ENCODE data around the gene TRIP13. TPM values are rescaled to one million over a fixed set of nuclear protein-coding genes. Genes with fewer than 3 reads are reported as not detected.
"Not testable (repeated sequence)": the region's sequence is repeated elsewhere in the genome, so short reads cannot be mapped to it uniquely, and the experiment has no call there.

TRIP13 gene
- polyA plus RNA-seq, 1 experiment: 20.4 TPM

DNA sequence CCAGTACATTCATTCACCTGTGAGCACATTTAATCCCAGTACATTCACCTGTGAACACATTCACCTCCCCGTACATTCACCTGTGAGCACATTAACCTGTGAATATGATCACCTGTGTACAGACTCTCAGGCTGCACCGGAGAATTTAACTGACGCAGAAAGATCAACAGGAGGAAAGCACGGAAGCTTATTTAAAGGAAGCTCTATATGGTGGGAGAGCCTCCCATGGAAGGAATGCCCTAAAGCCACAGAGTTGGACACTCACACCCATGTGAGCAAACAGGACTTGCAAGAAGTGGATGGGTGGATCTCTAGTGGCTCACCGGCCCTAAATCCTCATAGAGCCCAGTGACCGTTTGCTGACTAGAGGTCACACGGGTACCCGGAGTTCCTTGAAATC, 38.2 kb downstream of the TRIP13 start:
- CTCF ChIA-PET: interaction anchor here (0.6 to 9.5 kb wide), 5 partner anchors 17 to 714 kb away, joined by 3 to 151 read pairs (median 3); no protein-coding TSS in a partner anchor
- no peak for DNase-seq (ENCODE audit: low read depth)
- TF ChIP-seq, protein P1, sequence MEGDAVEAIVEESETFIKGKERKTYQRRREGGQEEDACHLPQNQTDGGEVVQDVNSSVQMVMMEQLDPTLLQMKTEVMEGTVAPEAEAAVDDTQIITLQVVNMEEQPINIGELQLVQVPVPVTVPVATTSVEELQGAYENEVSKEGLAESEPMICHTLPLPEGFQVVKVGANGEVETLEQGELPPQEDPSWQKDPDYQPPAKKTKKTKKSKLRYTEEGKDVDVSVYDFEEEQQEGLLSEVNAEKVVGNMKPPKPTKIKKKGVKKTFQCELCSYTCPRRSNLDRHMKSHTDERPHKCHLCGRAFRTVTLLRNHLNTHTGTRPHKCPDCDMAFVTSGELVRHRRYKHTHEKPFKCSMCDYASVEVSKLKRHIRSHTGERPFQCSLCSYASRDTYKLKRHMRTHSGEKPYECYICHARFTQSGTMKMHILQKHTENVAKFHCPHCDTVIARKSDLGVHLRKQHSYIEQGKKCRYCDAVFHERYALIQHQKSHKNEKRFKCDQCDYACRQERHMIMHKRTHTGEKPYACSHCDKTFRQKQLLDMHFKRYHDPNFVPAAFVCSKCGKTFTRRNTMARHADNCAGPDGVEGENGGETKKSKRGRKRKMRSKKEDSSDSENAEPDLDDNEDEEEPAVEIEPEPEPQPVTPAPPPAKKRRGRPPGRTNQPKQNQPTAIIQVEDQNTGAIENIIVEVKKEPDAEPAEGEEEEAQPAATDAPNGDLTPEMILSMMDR (IDR thresholded peaks at IDR 0.05; ENCODE audit: insufficient read depth, low read depth, low read length): no peak
- POLR2A ChIA-PET: no interaction called here
- Histone ChIP-seq H3K36me3 (ENCODE audit: control insufficient read depth, insufficient read depth, low read length) (no peaks in the 10 kb centered on the region), H3K27me3 (ENCODE audit: control insufficient read depth, insufficient read depth, low read length) (peaks cover 10% of the 10 kb centered on the region), H3K4me3 (ENCODE audit: low read depth, low read length) (no peak overlapping the region)

DNA sequence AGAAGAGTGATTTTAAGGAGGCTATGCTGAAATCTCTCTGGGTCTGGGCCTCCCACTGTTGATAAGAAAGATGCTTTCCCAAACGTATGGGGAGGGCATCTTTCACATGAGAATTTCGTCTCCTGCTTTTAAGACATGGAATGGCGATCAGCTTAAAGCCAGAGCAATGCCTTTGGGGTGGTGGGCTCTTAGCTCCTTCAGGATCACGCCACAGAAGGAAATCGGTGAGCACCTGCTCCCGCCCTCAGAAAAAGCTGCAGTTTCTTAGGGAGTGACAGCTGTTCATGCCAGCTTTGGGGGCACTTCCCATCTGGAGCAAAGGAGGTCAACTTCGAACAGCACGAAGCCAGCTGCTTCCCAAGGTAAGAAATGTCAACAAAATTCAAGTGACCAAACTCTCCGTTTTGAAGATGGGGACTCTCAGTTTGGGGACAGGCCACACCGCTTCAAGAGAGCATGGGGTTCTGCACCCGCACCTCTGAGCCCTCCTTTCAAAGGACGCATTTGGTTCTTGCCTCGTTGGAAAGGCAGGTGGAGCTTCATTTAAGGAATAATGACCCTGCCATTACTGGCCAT, 39.0 kb downstream of the TRIP13 start:
- no peak overlapping the region for H3K4me3 ChIP-seq (ENCODE audit: low read depth, low read length)
- peaks cover 12% of the 10 kb centered on the region for H3K27me3 ChIP-seq (ENCODE audit: control insufficient read depth, insufficient read depth, low read length)
- no peaks in the 10 kb centered on the region for H3K36me3 ChIP-seq (ENCODE audit: control insufficient read depth, insufficient read depth, low read length)
- CTCF ChIA-PET: interaction anchor here (0.6 to 9.5 kb wide), 9 partner anchors 8 to 713 kb away, joined by 3 to 151 read pairs (median 4); no protein-coding TSS in a partner anchor
- TF ChIP-seq, protein P1 (IDR thresholded peaks at IDR 0.05; ENCODE audit: insufficient read depth, low read depth, low read length): no peak
- POLR2A ChIA-PET: no interaction called here
- DNase-seq (ENCODE audit: low read depth): no peak

DNA sequence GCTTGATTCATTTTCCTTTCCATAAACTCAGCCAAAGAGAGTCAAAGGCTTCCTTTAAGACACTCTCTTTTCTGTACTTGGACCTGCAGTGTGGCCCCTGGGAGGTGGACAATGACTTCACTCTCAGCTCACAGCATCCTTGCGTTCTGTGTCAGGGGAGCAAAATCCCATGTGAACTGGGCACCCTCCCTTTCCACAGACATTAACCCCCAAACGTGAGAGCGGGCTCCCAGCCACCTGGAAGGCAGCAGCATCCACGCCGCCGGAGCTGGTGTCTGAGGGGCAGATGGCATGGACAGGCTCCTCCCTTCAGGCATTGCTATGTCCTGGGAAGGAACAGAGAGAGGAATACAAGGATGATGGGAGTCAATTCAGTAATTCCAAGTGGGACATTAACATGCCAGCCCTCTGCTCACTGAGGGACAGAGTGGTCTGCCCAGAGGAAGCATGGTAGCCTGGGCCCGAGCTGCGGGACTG, 39.5 kb downstream of the TRIP13 start:
- peaks cover 13% of the 10 kb centered on the region for H3K27me3 ChIP-seq (ENCODE audit: control insufficient read depth, insufficient read depth, low read length)
- POLR2A ChIA-PET: no interaction called here
- TF ChIP-seq, protein P1 (IDR thresholded peaks at IDR 0.05; ENCODE audit: insufficient read depth, low read depth, low read length): no peak
- CTCF ChIA-PET: interaction anchor here (0.6 to 9.5 kb wide), 12 partner anchors 9 to 713 kb away, joined by 3 to 151 read pairs (median 4); no protein-coding TSS in a partner anchor
- no peak overlapping the region for H3K4me3 ChIP-seq (ENCODE audit: low read depth, low read length)
- H3K36me3 ChIP-seq (ENCODE audit: control insufficient read depth, insufficient read depth, low read length): no peaks in the 10 kb centered on the region
- no peak for DNase-seq (ENCODE audit: low read depth)

DNA sequence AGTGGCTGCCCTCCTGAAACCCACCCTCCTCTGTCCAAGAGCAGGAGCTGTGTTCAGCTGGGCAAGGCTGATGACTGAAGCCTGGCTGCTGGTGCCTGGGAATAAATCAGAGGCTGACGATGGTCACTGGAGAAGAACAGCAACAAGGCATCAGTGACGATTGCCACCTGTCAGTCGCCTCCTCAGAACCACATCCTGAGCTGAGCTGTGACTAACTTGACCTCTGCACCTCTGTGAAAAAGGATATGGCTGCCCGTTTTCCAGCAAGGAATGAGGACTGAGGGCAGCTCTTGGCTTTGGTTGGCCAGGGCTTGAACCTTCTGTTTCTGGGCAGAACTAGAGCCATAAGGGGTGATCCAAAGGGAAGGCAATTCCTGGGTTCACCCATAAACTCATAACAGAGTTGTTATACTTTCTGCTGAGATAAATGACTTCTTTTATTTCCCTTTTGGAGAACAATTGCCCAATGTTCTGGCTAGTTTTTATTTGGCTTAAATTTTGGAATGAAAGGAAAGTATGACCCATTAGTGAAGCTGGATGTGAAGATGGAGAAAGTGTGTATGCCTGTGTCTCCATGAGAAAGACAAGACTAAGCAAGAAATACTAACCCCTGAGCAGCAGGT, 40.1 kb downstream of the TRIP13 start:
- no peak for DNase-seq (ENCODE audit: low read depth)
- ChIA-PET CTCF (interaction anchor here (0.7 to 9.5 kb wide), 10 partner anchors 10 to 712 kb away, joined by 3 to 151 read pairs (median 7); no protein-coding TSS in a partner anchor), POLR2A (no interaction called here)
- Histone ChIP-seq H3K27me3 (ENCODE audit: control insufficient read depth, insufficient read depth, low read length) (peaks cover 17% of the 10 kb centered on the region), H3K36me3 (ENCODE audit: control insufficient read depth, insufficient read depth, low read length) (no peaks in the 10 kb centered on the region), H3K4me3 (ENCODE audit: low read depth, low read length) (no peak overlapping the region)
- TF ChIP-seq, protein P1 (IDR thresholded peaks at IDR 0.05; ENCODE audit: insufficient read depth, low read depth, low read length): no peak

DNA sequence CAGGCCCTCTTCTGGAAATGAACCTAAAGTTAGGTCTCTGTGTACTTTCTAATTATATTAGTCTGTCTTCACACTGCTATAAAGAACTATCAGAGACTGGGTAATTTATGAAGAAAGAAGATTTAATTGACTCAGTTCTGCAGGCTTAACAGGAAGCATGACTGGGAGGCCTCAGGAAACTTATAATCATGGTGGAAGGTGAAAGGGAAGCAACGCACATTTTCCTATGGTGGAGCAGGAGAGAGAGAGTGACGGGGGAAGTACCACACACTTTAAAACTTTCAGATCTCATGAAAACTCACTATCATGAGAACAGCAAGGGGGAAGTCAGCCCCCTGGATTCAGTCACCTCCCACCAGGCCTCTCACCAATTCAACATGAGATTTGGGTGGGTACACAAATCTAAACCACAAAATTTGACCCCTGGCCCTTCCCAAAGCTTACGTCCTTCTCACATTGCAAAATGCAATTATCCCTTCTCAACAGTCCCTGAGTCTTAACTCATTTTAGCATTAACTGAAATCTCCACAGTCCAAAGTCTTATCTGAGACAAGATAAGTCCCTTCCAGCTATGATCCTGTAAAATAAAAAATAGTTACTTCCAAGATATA, 40.7 kb downstream of the TRIP13 start:
- CTCF ChIA-PET: interaction anchor here (1.2 to 9.5 kb wide), 9 partner anchors 10 to 711 kb away, joined by 3 to 151 read pairs (median 11); partner anchors contain the start of gene NKD2
- TF ChIP-seq, protein P1 (IDR thresholded peaks at IDR 0.05; ENCODE audit: insufficient read depth, low read depth, low read length): no peak

DNA sequence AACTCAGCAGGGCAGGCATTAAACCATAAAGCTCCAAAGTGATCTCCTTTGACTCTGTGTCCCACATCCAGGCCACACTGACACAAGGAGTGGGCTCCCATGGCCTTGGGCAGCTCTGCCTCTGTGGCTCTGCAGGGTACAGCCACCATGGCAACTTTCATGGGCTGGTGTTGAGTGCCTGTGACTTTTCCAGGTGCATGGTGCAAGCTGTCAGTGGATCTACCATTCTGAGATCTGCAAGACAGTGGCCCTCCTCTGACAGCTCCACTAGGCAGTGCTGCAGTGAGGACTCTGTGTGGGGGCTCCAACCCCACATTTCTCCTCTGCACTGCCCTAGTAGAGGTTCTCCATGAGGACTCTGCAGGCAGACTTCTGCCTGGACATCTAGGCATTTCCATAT, 41.3 kb downstream of the TRIP13 start:
- not testable (repeated sequence) for H3K4me3 ChIP-seq (ENCODE audit: low read depth, low read length); DNase-seq (ENCODE audit: low read depth); H3K36me3 ChIP-seq (ENCODE audit: control insufficient read depth, insufficient read depth, low read length)
- ChIA-PET CTCF (interaction anchor here (0.7 to 9.5 kb wide), 23 partner anchors 11 to 711 kb away, joined by 3 to 151 read pairs (median 3); partner anchors contain the start of gene NKD2), POLR2A (interaction anchor here (0.6 kb wide), 1 partner anchor 240 kb away, joined by 4 read pairs; no protein-coding TSS in a partner anchor)
- H3K27me3 ChIP-seq (ENCODE audit: control insufficient read depth, insufficient read depth, low read length): peaks cover 18% of the 10 kb centered on the region

More for the DNA sequence above, 40.7 kb downstream of the TRIP13 start:
- H3K4me3 ChIP-seq (ENCODE audit: low read depth, low read length): no peak overlapping the region
- peaks cover 18% of the 10 kb centered on the region for H3K27me3 ChIP-seq (ENCODE audit: control insufficient read depth, insufficient read depth, low read length)
- DNase-seq (ENCODE audit: low read depth): no peak
- POLR2A ChIA-PET: no interaction called here
- H3K36me3 ChIP-seq (ENCODE audit: control insufficient read depth, insufficient read depth, low read length): no peaks in the 10 kb centered on the region
